Testis (tissue), 2 donors: ENCODE results near the gene MIB1.

Experiments
- POLR2A ChIP-seq: fragments of 450-650 bp; IDR thresholded peaks from one replicate; pipeline ENCODE4 v1.6.1; 2017; ENCODE audit warnings: antibody characterized with exemption, mild to moderate bottlenecking, moderate library complexity
- TF ChIP-seq, protein P1 (sequence below), 3 experiments: fragments of 450-650 bp in 2 of 3; fragments of 200-600 bp in 1 of 3; sonication (generic) in 1 of 3; IDR thresholded peaks; one replicate each; pipeline ENCODE4 v1.5.1; 2016 to 2019; ENCODE audit warnings: antibody characterized with exemption in 3 of 3, mild to moderate bottlenecking in 2 of 3, moderate library complexity in 1 of 3

DNA sequence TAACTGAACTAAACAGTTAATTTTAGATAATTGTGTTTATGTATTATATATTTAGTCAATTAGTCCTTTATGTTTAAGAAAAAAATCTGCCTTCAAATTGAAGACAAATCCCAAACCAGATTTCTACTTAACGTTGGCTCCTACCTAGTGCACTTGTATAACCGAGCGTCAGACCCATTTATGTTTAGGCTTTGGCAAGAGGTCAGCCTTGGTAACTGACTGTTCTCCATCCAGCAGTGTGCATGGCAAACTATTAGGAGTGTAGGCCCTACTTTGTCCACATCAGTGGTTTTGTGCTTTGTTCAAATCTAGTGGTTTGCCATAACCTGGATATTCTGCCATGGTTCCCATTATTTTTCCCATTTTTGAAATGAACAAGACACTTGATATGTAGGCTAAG, 114.8 kb downstream of the MIB1 start:
- no peak for TF ChIP-seq POLR2A
- TF ChIP-seq, protein P1, sequence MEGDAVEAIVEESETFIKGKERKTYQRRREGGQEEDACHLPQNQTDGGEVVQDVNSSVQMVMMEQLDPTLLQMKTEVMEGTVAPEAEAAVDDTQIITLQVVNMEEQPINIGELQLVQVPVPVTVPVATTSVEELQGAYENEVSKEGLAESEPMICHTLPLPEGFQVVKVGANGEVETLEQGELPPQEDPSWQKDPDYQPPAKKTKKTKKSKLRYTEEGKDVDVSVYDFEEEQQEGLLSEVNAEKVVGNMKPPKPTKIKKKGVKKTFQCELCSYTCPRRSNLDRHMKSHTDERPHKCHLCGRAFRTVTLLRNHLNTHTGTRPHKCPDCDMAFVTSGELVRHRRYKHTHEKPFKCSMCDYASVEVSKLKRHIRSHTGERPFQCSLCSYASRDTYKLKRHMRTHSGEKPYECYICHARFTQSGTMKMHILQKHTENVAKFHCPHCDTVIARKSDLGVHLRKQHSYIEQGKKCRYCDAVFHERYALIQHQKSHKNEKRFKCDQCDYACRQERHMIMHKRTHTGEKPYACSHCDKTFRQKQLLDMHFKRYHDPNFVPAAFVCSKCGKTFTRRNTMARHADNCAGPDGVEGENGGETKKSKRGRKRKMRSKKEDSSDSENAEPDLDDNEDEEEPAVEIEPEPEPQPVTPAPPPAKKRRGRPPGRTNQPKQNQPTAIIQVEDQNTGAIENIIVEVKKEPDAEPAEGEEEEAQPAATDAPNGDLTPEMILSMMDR (IDR thresholded peaks at IDR 0.05) = no peak
